NOMO-1 (cell line): ENCODE measurements around the gene JUNB.
A peak's percentile ranks its signal among the peaks of the same experiment; 100 is the strongest.

Experiments
- DNase-seq, 2 experiments: peaks; one replicate each; lab custom pipeline; 2025; ENCODE audit not compliant: unreplicated experiment in 2 of 2; lab: John Stamatoyannopoulos, UW

JUNB gene

GRCh38 chr19:12791345-12792050 lies at the start of gene JUNB:
JUNB (plus strand) TSS chr19:12791486; CDS start chr19:12791772, 286 bp downstream.
- DNase-seq, result peak; percentile 89 to 95

GRCh38 chr19:12745166-12745897 lies 46.0 kb upstream of the JUNB start:
- no peak for DNase-seq

- no peak for DNase-seq
These were observed 42.8 kb upstream of the JUNB start for GRCh38 chr19:12748489-12748888.

- DNase-seq, result no peak
These were observed 41.3 kb upstream of the JUNB start for GRCh38 chr19:12749938-12750521.

- DNase-seq, result no peak
These were observed 40.4 kb upstream of the JUNB start for GRCh38 chr19:12750851-12751250.

DNA sequence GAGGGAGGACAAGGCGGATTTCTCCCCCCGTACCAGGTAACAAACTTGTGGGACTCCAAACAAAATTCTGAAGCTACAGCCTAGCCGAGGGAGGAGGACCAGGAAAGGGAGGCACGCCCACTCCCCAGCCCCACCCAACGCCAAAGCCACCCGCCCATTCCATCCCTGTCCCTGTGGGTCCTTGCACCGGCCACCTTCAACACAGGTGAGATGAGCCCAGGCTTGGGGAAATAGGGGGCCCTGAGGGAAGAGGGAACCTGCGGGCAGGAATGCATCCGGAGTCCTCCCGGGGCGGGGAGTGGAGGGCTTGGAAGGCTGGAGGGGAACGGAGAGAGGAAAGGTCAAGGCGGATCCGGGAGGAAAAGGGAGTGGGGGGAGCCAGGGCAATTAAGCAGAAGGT lies 39.7 kb upstream of the JUNB start, which contains the start of gene BEST2:
BEST2 (plus strand) TSS at position 157 of the 400 bp plus-strand sequence. CDS start 802 bp downstream, outside the sequence.
- no peak for DNase-seq

DNA sequence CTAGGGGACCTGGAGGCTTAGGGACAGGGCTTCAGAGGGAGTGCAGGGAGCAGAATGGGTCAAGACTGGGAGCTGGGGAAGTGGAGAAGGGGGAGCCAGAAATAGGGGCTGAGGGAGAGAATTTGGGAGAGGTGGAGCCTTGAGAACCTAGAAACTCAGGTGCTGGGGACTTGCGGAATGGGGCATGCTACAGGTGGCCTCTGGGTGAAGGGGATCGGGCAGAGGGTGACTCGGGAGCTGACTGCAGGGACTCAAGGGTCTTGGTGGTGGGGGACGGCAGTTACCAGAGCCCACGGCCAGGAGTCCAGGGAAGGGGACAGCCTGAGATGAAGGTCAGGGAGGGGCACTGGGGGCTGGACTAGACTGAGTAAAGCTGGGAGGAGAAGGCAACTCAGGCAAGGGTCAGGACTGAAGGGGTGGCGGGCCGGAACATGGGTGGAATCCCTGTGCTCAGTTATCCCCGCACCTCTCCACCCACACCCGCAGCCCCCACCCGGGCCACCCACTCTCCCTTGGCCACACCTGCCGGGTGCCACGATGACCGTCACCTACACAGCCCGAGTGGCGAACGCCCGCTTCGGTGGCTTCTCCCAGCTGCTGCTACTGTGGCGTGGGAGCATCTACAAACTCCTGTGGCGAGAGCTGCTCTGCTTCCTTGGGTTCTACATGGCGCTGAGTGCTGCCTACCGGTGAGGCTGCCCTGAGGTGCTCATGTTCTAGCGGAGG lies 39.1 kb upstream of the JUNB start:
- DNase-seq, result no peak

DNA sequence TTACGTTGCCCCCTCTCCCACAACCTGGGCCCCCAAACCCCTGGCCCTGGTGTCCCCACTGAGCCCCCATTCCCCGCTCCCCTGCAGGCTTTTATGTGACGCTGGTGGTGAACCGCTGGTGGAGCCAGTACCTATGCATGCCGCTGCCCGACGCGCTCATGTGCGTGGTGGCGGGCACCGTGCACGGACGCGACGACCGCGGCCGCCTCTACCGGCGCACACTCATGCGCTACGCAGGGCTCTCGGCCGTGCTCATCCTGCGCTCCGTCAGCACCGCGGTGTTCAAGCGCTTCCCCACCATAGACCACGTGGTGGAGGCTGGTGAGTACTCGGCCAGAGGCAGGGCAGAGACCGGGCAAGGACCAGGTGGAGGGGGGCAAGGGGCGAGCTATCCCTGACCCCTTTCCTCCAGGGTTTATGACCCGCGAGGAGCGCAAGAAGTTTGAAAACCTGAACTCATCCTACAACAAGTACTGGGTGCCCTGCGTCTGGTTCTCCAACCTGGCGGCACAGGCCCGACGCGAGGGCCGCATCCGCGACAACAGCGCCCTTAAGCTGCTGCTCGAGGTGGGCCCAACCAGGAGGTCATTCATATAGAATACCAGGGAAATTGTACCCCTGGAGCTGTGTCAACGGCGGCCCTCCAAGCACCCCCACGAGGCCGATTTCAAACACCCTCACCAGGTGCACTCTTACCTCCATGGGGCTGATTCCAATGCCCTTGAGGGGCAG lies 36.7 kb upstream of the JUNB start:
- DNase-seq, result no peak

DNA sequence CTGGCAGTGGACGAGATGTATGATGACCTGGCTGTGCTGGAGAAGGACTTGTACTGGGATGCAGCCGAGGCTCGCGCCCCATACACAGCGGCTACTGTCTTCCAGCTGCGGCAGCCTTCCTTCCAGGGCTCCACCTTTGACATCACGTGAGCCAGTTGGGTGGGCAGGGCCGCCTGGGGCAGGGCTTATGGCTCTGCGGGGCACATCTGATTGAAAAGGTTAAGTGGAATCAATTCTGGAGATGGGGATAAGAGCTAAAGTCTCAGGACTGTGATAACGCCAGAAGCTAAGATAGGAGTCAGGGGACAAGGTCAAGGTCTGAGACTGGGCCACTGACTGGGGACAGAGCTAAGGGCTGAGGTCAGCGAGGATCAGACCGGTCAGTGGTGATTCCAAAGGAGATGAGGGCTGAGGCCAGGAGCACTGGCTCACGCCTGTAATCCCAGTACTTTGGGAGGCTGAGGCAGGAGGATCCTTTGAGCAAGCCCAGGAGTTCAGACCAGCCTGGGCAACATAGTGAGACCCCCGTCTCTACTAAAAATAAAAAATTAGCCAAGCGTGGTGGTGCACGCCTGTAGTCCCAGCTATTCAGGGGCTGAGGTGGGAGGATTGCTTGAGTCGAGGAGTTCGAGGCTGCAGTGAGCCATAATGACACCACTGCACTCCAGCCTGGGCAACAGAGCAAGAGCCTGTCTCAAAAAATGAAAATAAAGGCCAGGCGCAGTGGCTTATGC lies 35.0 kb upstream of the JUNB start:
- no peak for DNase-seq

DNA sequence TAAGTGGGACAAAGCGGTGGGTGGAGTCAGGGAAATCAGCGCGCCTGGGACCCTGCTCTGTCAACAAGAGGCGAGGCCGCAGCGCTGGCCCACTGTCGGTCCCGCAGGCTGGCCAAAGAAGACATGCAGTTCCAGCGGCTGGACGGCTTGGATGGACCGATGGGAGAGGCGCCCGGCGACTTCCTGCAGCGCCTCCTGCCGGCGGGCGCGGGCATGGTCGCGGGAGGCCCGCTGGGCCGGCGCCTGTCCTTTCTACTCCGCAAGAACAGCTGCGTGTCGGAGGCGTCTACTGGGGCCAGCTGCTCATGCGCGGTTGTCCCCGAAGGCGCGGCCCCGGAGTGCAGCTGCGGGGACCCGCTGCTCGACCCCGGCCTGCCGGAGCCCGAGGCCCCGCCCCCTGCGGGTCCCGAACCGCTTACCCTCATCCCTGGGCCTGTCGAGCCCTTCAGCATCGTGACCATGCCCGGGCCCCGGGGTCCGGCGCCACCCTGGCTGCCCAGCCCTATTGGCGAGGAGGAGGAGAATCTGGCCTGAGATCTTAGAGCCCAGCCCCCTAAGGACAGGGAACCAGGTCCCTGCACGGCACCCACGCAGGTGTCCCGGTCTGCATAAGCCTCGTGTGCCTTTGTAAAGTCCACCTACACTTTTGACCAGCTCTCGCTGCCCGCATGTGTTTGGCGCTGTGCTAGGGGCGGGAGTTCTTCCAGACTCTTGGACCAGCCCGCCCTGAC lies 33.6 kb upstream of the JUNB start:
- peak; percentile 41 to 65 for DNase-seq

- no peak for DNase-seq
These were observed 31.6 kb upstream of the JUNB start for GRCh38 chr19:12759686-12760085.

GRCh38 chr19:12763100-12763499 lies 28.2 kb upstream of the JUNB start:
- no peak for DNase-seq

DNA sequence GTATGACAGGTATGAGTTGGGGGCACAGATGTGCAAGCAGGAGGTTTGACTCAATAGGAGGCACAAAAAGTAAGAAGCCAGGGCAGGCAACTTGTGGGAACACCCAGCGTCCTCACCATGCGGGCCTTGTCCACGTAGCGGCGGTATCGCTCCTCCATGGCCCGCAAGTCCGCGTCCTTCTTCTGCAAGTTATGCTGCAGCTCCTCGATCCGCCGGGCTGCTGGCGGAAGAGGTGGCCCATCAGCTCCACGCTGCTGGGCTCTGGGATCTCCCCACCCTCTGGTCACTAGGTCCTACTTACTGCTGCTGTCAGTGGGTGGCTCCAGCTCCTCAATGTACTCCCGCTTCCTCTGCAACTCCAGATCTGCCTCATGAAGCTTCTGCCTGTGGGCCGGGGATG lies 26.6 kb upstream of the JUNB start:
- DNase-seq, result no peak

GRCh38 chr19:12766051-12766521 lies 25.2 kb upstream of the JUNB start:
- peak in 1 of 2 experiments; percentile 38 for DNase-seq

- no peak for DNase-seq
These were observed 24.1 kb upstream of the JUNB start for GRCh38 chr19:12767150-12767549.

GRCh38 chr19:12767666-12768065 lies 23.6 kb upstream of the JUNB start:
- DNase-seq, result no peak

DNA sequence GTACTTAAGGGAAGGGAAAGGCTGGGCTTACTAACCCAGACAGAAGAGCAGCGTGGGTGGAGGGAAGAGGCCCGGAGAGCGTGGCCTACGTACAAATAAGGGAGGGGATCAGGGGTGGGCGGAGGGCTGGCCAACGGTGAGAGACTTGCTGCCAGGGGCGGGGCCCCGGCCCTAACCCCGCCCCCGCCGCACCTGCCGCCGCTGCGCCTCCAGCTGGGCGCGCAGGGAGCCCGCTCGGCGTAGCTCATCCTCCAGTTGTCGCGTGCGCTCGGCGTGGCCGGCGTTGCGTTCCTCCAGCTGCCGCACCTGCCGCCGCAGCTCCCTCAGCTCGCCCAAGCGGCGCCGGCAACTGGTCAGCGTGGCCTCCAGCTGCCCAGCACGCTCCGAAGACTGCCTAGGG lies 21.6 kb upstream of the JUNB start:
- DNase-seq, result no peak

GRCh38 chr19:12770922-12771321 lies 20.4 kb upstream of the JUNB start:
- DNase-seq, result no peak

GRCh38 chr19:12772323-12772722 lies 19.0 kb upstream of the JUNB start:
- DNase-seq, result no peak
